GF-D8 (cell line): Measurements from ENCODE around the gene KLC3.
"Not testable (repeated sequence)": the region's sequence is repeated elsewhere in the genome, so short reads cannot be mapped to it uniquely, and the experiment has no call there.

Experiments
- DNase-seq: peaks from one replicate; lab custom pipeline; 2025; lab: John Stamatoyannopoulos, UW

Gene KLC3

DNA sequence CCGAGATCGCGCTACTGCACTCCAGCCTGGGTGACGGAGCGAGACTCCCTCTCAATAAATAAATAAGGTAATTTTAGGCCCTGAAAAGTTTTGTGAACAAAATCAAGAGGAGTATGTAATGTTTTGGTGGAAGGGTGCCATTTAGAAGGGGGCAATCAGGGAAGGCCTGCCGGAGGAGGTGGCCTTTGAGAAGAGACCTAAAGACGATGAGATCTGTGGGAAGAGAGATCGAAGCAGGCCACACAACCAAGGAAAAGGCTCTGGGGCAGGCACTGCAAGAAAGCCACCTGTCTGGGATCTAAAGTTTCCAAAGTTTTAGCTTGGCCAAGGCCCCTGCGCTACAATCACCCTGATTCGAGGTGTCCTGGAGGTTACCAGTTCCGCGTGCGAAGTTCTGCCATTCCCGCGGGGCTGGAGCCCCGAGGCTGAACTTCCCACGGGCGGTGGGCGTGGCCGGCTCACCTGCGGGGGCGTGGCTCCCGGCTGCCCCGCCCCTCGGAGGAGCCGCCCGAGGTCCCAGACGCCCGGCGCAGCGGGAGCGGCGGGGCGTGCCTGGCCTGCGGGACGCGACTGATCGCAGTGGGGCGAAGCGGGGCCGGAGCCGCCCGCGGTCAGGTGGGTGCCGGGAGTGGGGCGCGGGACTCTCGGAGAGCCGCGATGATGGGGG lies at the start of gene KLC3:
KLC3 (plus strand) TSS at position 519 of the 667 bp plus-strand sequence. CDS start 4,792 bp downstream, outside the sequence.
- DNase-seq = no peak

DNA sequence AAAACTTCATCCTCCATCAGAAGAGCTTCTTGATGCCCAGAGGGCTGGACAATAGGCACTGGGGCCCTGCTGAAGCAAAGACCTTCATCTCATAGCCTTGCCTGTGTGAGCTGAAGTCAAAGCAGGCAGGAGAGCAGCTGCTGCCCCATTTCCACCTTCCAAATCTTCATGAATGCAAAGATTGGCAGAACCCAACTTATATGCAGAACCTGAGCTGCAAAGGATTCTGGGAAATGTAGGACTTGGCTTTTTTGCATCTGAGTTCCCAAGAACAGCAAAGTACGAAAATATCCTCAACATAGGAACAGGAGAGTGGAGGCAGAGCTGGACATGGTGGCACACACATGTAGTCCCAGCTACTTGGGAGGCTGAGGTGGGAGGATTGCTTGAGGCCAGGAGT lies 48.7 kb upstream of the KLC3 start:
- DNase-seq = no peak

DNA sequence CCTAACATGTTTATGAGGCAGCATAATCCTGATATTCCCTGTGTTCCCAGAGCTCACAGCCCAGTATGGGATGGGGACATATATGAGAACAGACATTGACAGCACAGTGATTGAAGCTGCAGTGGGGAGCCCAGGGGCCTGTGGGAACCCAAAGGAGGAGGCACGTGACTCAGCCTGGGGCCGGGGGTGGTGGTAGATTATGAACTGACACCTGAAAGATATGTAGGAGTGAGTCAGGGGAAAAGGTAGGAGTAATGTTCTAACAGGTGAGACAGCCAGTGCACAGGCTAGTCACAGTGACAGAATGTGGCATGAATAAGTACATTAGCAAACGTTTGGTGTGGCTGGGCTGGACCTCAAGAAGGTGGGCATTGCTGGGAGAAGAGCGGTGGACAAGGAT lies 46.9 kb upstream of the KLC3 start:
- DNase-seq = no peak

DNA sequence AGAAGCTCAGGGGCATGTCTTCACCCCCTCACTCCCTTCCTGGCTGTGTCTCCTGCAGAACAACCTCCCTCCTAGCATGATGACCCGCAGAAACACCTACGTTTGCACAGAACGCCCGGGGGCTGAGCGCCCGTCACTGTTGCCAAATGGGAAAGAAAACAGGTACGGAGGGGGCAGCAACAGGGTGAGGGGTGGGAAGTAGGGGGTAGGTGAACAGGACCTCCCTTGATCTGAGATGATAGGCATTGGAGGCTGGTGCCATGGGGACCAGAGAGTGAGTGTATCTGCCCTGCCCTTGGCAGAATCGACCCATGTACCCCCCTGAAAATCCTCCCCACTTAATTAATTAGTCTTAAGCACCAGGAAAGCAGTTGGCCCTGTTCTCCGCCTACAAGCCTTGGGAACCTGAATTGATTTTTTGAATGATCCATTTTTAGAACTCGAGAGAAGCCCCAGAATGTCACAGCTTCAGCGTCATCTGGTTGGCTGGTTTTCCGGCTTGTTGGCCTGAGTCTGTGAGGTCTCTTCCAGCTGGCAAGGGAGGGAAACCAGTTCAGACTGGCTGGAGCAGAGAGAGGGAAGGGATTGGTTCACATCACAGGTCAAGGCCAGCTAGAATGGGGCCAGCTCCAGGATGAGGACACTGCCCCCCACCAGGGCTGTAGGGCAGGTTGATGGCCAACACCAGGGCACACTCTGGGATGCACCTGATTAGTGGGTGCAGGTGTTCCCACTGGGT lies 46.1 kb upstream of the KLC3 start:
- DNase-seq = no peak

DNA sequence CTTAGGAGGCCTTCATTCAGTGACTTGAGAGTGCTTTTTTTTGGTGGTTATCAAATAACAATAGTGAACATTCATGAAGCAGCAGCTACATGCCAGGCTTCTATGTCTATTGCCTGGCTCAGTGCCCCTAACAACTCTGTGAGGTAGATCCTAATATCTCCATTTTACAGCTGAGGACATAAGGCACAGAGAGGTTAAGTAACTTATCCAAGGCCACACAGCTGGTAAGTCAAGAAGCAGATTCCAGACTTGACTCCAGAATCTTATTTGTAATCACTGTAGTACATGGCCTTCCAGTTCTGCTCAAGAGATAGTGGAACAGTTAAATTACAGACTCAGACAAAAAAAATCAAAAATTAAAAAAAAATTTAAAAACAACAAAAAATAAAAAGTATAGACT lies 44.7 kb upstream of the KLC3 start:
- no peak for DNase-seq

DNA sequence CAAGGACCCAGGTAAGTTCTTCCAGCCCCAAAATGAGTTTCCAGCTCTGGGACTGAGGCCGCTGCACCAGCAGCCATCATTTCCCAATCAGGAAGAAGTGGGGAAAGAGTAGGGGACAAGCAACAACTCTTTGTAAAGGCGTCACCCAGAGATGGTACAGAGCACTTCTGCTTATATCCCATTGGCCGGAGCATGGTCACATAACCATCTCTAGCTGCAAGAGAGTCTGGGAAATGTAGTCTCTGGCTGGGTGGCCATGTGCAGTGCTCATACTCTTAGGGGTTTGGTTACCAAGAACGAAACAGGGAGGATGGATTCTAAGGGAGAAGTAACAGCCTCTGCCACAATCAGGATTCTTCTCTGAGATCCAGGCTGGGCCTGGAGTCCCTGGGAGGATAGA lies 44.2 kb upstream of the KLC3 start:
- DNase-seq = no peak

DNA sequence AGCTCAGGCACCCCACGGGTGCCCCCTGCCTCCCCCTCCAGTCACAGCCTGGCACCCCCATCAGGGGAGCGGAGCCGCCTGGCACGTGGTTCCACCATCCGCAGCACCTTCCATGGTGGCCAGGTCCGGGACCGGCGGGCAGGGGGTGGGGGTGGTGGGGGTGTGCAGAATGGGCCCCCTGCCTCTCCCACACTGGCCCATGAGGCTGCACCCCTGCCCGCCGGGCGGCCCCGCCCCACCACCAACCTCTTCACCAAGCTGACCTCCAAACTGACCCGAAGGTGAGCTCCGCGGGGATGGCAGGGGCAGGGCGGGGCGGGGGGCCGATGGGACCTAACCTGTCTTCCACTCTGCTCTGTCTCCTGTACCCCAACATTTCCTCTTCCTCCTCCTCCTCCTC lies 42.9 kb upstream of the KLC3 start:
- DNase-seq = no peak

DNA sequence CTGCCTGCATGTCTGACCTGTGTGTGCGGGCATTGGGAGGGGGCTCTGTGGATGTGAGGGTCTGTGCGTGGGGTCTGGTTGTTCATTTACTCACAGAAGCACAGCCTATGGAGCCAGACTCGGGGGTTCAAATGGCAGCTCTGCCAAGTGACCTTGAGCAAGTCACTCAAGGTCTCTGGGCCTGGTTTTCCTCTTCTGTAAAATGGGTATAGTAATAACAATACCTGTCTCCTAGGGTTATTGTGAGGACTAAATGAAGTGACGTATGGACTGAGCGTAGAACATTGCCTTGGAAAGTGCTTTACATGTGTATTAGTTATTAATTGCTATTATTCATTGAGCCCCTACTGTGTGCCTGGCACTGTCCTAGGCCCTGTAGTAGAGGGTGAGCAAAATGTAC lies 42.3 kb upstream of the KLC3 start:
- DNase-seq = no peak

DNA sequence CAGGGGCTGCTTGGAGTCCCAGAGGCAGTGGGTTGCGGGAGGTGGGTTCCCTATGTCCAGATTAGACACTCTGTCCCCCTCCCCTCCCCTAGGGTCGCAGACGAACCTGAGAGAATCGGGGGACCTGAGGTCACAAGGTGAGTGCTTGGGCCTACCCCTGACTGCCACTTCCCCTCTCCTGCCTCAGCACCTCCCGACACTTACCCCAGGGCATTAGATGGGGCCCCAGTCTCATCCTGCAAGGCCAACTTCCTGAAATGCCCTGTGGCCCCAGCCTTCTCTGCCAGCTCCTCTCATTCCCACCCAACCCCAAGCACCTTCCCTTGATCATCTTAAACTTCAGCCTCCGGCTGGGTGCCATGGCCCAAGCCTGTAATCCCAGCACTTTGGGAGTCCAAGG lies 40.8 kb upstream of the KLC3 start:
- no peak for DNase-seq

DNA sequence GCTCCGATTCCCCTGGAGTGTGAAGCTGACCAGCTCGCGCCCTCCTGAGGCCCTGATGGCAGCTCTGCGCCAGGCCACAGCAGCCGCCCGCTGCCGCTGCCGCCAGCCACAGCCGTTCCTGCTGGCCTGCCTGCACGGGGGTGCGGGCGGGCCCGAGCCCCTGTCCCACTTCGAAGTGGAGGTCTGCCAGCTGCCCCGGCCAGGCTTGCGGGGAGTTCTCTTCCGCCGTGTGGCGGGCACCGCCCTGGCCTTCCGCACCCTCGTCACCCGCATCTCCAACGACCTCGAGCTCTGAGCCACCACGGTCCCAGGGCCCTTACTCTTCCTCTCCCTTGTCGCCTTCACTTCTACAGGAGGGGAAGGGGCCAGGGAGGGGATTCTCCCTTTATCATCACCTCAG lies 38.1 kb upstream of the KLC3 start:
- no peak for DNase-seq

DNA sequence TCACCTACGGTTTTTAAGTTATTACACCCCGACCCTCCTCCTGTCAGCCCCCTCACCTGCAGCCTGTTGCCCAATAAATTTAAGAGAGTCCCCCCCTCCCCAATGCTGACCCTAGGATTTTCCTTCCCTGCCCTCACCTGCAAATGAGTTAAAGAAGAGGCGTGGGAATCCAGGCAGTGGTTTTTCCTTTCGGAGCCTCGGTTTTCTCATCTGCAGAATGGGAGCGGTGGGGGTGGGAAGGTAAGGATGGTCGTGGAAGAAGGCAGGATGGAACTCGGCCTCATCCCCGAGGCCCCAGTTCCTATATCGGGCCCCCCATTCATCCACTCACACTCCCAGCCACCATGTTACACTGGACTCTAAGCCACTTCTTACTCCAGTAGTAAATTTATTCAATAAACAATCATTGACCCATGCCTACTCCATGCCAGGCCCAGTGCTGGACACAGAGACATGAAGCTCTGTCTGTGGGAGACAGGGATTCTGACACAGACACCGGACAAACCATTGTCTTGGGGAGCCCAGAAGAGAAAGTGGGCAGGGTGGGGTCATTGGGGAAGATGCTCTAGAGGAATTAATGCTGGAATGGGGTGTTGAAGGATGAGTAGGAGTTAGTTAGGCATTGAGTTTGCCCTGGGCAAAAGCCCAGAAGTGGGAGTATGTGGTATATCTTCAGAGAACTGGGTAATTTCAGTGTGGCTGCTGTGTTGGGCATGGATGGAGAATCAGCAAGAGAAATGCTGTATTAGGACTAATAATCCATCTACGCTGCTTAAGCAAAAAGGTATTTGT lies 37.1 kb upstream of the KLC3 start:
- no peak for DNase-seq

DNA sequence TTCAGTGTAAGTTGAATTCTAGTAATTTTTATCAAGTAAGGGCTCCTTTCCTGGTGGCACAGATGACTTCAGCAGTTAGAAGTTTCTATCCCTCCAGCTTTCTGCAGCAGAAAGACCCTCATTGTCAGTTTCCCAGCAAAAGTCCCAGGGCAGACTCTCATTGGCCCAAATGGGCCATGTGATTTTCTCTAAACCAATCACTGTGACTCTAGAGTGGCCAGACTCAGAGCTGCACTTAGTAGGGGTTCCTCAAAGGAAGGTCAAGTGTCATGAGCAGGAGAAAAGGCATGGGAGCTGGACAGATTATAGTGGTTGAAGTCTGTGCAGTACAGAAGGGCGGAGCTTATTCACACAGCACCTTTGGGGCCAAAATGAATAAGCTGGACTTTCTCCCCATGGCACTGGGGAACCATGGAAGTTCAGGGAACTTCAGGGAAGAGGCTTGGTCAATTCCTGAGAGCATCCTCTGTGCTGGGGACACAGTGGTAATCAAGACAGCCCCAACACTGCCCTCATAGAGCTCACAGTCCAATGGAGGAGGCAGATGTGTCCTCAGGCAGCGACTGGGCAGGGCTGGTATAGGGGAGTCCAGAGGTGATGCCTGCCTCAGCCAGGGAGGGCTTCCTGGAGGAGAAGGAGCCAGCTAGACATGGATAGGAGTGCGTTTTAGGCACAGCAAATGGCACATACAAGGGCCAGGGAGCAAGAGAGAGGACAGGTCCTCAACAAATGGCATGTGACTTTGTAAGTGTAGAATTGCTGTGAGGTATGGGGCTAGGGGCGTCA lies 36.2 kb upstream of the KLC3 start:
- no peak for DNase-seq

DNA sequence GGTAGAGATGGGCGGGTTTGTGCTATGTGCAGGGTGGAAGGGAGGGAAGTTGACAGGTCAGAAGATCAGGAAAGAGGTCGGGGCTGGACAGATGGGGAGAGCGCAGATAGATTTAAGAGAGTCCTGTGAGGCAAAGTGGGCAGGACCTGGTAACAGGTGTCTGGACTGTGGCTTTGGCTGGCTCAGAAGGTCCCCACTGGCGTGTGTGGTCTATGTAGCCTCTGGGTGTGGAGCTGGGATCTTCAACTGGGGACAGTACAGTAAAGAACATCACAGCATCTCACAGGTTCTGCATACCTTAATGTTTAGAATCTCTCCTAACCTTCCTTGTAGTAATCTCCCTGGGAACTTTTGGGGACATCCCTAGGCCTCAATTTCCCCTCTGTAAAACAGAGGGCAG lies 35.5 kb upstream of the KLC3 start:
- no peak for DNase-seq

DNA sequence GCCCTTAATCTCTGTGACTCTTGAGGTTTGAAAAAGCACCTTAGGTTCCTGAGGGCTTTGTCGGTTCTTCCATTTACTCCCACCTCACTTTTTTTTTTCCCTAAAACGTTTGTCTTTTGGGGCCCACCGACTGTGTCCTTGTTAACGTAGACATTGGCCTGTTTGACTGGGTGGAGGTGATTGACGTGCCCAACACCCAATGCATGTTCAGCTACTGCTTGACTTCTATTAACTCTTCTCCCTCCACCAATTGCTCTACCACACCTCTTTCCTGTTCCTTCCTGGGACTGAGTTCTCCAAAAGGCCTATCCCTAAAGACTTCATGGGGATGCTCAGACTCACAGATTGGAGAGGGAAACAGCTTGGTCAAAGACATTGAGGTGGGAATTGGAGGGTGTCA lies 35.1 kb upstream of the KLC3 start:
- DNase-seq = no peak

DNA sequence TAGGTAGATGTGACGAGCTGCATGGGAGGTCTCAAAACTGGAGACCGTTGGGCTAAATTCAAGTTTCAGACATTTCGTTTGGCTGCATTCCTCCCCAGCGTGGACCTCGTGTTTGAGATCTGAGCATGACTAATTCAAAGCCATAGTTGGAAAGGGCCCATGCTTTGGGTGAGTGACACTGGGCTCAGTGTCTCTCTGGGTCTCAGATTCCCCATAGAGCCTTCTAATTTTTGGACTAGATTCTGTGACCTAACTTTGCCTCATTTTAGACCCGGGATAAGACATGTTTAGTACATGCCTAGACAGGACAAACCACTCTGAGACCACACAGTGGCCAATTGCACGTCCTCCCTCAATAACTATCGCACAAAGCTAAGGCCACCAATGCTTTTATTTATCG lies 34.5 kb upstream of the KLC3 start:
- DNase-seq = no peak

DNA sequence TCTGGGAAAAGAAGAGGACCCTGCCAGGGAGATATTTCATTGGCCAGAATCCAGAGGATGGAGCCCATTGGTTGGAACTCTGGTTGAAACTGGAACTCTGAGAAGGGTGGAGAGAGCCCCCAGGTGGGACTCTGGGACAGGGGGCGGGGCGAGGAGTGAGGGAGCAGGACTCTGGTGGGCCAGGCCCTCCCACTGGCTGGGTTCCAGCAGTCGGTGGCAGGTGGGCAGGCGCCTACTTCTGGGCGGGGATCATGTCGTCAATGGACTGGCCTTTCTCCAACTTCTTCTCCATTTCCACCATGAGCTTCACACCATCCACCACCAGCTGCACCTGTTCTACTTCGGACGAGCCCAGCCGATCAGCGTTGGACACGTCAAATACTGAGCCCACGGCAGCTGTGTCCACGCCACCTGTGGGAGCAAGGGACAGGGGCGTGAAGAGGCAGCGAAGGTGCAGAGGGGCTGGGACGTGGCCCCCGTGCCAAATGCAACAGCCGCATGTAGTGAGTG lies 34.0 kb upstream of the KLC3 start:
- DNase-seq = no peak

DNA sequence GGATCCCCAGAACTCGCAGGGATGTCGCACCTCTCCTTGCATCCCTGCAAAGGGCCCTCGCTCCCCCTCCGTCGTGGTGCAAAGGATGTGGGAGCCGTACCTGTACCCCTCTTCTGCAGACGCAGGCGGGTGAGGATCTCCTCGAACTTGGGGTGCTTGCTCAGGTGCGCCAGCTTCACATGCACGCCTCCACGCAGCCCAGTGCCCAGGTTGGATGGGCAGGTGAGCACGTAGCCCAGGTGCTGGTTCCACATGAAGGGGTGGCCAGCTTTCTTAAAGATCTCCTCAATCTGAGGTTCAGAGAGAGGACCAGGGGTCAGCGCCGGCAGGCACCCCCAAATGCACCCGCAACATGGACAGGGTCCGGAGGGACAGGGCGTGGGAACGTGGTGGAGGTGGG lies 33.2 kb upstream of the KLC3 start:
- DNase-seq = no peak

DNA sequence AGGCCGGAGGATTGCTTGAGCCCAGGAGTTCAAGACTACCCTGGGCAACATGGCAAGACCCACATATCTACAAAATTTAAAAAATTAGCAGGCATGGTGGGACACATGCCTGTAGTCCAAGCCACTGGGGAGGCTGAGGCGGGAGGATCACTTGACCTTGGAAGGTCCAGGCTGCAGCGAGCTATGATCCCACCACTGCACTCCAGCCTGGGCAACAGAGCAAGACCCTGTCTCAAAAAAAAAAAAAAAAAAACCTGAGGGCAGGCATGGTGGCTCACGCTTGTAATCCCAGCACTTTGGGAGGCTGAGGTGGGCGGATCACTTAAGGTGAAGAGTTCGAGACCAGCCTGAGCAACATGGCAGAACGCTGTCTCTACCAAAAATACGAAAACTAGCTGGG lies 31.2 kb upstream of the KLC3 start:
- not testable (repeated sequence) for DNase-seq

DNA sequence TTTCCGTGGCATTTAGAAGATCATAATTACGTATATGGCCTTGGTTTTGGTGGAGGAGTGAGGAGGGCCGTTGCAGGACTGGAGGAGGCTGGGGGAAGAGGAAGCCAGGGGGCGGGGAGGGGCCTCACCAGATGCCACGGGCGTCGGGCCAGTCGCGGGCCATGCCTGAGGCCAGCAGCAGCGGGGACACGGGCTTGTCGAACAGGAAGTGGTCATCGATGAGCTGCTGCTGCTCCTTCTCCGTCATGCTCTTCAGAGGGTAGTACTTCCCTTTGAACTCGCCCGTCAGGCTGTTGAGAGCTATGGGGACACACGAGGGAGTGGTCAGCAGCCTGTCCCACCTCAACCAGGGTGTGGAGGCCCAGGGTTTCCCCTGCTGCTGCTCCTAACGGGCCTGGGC lies 28.9 kb upstream of the KLC3 start:
- DNase-seq = no peak

DNA sequence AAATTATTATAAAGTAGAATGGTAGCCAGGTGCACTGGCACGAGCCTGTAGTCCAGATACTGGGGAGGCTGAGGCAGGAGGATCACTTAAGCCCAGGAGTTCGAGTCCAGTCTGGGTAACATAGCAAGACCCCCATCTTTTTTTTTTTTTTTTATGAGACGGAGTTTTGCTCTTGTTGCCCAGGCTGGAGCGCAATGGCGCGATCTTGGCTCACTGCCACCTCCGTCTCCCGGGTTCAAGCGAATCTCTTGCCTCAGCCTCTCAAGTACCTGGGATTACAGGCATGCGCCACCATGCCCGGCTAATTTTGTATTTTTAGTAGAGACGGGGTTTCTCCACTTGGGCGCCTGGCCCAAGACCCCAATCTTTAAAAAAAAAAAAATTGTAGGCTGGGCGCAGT lies 28.3 kb upstream of the KLC3 start:
- DNase-seq = not testable (repeated sequence)

DNA sequence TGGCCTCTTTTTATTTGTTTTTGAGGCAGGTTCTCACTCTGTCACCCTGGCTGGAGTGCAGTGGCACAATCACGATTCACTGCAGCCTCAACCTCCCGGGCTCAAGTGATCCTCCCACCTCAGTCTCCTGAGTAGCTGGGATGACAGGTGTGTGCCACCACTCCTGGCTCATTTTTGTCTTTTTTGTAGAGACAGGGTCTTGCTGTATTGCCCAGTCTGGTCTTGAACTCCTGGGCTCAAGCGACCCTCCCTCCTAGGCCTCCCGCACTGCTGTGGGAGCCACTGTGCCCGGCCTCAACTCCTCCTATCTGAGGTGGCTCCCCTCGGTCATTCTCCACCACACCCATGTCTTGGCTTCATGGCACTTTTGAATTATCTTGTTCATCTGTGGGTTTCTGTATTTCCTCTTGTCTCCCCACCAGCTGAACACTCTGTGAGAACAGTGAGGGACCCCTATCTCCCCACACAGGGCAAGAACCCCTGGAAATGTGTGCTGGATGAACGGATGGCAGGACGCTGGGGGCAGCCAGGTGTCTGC lies 25.8 kb upstream of the KLC3 start:
- no peak for DNase-seq

DNA sequence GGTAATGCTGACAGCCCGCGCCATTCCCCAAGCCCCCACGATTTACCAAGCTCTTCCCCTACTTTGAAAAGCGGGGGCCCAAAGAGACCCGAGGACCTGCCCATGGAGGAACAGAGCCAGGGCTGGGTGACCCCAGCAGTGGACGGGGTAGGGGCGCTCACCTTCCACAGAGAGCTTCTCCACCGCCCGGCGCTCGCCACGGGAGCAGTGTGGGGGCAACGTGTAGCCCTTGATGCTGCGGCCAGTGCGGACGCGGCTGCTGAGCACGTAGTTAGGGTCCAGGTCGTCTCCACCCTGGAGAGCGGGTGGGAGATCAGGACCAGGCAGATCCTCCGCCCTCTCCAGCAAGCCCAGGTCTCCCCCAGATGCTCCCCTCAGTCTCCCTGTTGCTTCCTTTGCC lies 25.2 kb upstream of the KLC3 start:
- no peak for DNase-seq
